NT2/D1 (cell line): ENCODE data around the gene POLRMT.

Experiments
- SUZ12 ChIP-seq: IDR thresholded peaks from 2 replicates; pipeline ENCODE4 v1.6.1; 2011; ENCODE audit not compliant: insufficient read length, insufficient read depth; ENCODE audit errors: extremely low read depth
- YY1 ChIP-seq: IDR thresholded peaks from 2 replicates; pipeline ENCODE4 v1.6.1; 2011; ENCODE audit not compliant: insufficient read length, insufficient read depth
- ZNF274 ChIP-seq: IDR thresholded peaks from 2 replicates; pipeline ENCODE4 v1.6.1; 2011; ENCODE audit warnings: mild to moderate bottlenecking, low read depth, low read length

- no peak for TF ChIP-seq SUZ12
- TF ChIP-seq ZNF274: no peak
- TF ChIP-seq YY1: no peak
Measured at GRCh38 chr19:662962-663681, 29.8 kb upstream of the POLRMT start, which contains the start of gene RNF126.
